HUES48 (cell line): ENCODE measurements around the gene ZDHHC22.

Experiments used
- H3K27ac ChIP-seq: one replicate; pipeline ENCODE4 v1.7.0; 2013; ENCODE audit warnings: low read depth, low read length, inconsistent platforms
- H3K27me3 ChIP-seq: 2 replicates; pipeline ENCODE4 v1.6.1; 2013; ENCODE audit warnings: mild to moderate bottlenecking, low read length; ENCODE audit not compliant: control insufficient read depth, insufficient read depth
- H3K36me3 ChIP-seq: 2 replicates; pipeline ENCODE4 v1.6.1; 2013; ENCODE audit warnings: low read length; ENCODE audit not compliant: control insufficient read depth, insufficient read depth
- H3K4me1 ChIP-seq: 2 replicates; pipeline ENCODE4 v1.6.1; 2013; ENCODE audit warnings: mild to moderate bottlenecking, low read length; ENCODE audit not compliant: control insufficient read depth, insufficient read depth
- H3K4me3 ChIP-seq: 2 replicates; pipeline ENCODE4 v1.5.1; 2013; ENCODE audit warnings: mild to moderate bottlenecking, low read depth, low read length
- H3K9ac ChIP-seq: 2 replicates; pipeline ENCODE4 v1.6.1; 2013; ENCODE audit warnings: mild to moderate bottlenecking, low read depth, low read length, moderate library complexity
- H3K9me3 ChIP-seq: 2 replicates; pipeline ENCODE4 v1.6.1; 2013; ENCODE audit warnings: low read length; ENCODE audit not compliant: control insufficient read depth, insufficient read depth

ZDHHC22 gene

DNA sequence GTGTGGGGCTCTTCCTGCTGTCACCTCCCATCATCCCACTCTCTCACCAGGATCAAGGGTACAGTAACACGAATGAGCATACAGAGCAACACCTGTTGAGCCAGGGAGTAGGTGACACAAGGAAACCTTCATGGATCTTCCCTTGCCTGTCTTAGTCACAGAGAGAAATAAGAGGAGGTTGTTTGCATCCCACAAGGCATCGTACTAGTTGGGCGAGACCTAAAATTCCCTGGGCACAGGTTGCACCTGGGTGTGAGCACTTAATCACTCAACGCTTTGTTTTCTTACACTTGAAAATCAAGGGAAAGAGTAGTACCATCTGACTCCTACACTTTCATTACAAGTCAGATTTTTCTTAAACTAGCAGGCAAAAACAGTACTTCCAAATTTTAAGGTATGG lies 27.0 kb downstream of the ZDHHC22 start:
- no peak overlapping the region for H3K9ac ChIP-seq
- peaks cover 68% of the 10 kb centered on the region for H3K36me3 ChIP-seq
- no peak overlapping the region for H3K27ac ChIP-seq
- no peaks in the 10 kb centered on the region for H3K9me3 ChIP-seq
- H3K4me1 ChIP-seq = peaks cover 28% of the 10 kb centered on the region
- no peak overlapping the region for H3K4me3 ChIP-seq
- H3K27me3 ChIP-seq = no peaks in the 10 kb centered on the region

DNA sequence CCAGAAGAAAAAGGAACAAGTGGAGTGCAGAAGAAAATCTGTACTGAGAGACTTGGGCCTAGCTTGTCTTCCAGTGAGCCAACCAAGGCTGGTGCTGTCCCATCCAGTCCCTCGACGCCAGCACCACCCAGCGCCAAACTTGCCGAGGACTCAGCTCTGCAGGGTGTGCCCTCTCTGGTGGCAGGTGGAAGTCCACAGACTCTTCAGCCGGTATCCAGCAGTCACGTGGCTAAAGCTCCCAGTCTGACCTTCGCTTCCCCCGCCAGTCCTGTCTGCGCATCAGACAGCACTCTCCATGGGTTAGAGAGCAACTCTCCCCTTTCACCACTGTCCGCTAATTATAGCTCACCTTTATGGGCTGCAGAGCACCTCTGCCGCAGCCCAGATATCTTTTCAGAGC lies 27.9 kb downstream of the ZDHHC22 start:
- peaks cover 37% of the 10 kb centered on the region for H3K4me1 ChIP-seq
- H3K27me3 ChIP-seq = no peaks in the 10 kb centered on the region
- no peak overlapping the region for H3K27ac ChIP-seq
- H3K36me3 ChIP-seq = peaks cover 77% of the 10 kb centered on the region
- H3K9ac ChIP-seq = no peak overlapping the region; the same call in 1 of the 2 replicates
- no peak overlapping the region for H3K4me3 ChIP-seq
- no peaks in the 10 kb centered on the region for H3K9me3 ChIP-seq

DNA sequence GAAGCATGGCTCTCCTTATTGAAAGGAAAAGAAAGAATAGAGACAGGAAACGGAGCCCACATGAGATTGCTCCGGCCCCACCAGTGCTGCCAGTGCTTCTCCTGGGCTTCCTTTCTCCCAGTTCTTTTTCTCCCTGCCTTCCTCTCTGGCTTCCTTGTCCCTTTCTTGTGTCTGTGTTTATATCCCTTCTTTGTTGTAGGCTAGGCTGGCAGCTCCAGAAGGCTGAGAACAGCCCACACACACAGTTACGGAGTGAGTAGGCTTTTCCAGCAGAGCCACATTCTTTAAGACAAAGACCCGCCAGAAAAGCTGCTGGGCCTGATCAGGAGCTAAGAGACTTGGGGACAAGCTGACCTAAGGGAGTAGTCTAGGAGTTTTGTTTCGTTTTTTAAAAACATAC lies 30.6 kb downstream of the ZDHHC22 start:
- peak overlapping the region; percentile 64 for H3K9ac ChIP-seq
- peak overlapping the region; percentile 99 for H3K27ac ChIP-seq
- peaks cover 41% of the 10 kb centered on the region for H3K4me1 ChIP-seq
- H3K9me3 ChIP-seq = no peaks in the 10 kb centered on the region
- H3K36me3 ChIP-seq = peaks cover 82% of the 10 kb centered on the region
- peak overlapping the region; percentile 28 for H3K4me3 ChIP-seq
- no peaks in the 10 kb centered on the region for H3K27me3 ChIP-seq

DNA sequence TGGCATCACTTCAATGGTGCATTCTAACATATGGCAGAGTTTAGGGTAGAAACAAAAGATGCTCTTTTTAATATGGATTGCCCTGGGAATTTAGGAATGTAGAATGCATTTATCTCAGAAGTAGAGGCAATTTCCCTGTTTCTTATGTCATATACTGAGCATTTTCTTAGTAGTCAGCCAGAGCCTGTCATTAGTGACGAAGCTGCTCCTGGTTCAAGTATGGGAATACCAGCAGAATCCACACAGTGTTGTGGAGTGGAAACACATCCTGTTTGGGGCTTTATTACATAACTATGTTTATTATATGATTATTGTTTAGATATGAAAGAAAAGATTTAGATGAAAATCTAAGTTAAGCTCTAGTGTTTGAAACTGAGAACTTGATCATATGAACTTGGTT lies 31.3 kb downstream of the ZDHHC22 start:
- H3K27ac ChIP-seq = peak overlapping the region; percentile 99
- H3K4me1 ChIP-seq = peaks cover 49% of the 10 kb centered on the region
- H3K4me3 ChIP-seq = no peak overlapping the region
- peaks cover 82% of the 10 kb centered on the region for H3K36me3 ChIP-seq
- no peaks in the 10 kb centered on the region for H3K27me3 ChIP-seq
- peak overlapping the region; percentile 64; the same call in 1 of the 2 replicates for H3K9ac ChIP-seq
- H3K9me3 ChIP-seq = no peaks in the 10 kb centered on the region

DNA sequence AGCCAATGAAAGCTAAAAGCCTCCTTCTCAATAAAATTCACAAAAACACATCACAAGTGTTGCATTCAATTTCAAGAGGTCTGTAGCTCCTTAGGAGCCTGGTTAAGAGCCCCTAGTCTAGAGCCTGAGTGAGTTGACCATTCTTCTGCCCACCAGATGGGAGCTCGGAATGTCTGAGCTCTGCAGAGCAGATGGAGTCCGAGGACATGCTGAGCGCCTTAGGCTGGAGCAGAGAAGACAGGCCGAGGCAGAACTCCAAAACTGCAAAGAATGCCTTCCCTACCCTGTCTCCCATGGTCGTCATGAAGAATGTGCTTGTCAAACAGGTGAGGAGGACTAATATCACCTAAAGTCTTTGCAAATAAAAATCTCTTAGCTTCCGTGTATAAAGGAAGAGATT lies 31.9 kb downstream of the ZDHHC22 start:
- Histone ChIP-seq H3K4me1 (peaks cover 55% of the 10 kb centered on the region), H3K27me3 (no peaks in the 10 kb centered on the region), H3K9me3 (no peaks in the 10 kb centered on the region), H3K27ac (peak overlapping the region; percentile 99), H3K4me3 (no peak overlapping the region), H3K9ac (no peak overlapping the region), H3K36me3 (peaks cover 76% of the 10 kb centered on the region)

DNA sequence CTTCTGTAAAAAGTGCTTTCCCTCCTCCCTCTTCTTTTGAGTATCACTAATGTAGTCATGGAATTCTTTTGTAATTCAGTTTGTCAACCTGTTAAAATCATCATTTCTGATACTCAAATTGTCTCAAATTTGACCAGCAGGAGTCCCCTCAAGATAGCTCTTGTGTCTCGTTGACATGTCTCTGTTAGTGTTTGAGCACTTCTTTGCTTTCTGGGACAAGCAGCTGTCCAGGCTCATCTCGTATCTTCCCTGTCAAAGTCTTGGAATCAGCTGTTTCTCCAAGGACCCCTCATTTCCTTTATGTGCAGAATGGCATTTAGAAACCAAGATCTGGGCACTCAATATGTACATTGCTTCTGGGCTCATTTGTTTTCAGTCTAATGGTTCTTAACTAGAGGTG lies 32.8 kb downstream of the ZDHHC22 start:
- H3K36me3 ChIP-seq = peaks cover 70% of the 10 kb centered on the region
- H3K27ac ChIP-seq = no peak overlapping the region
- peaks cover 61% of the 10 kb centered on the region for H3K4me1 ChIP-seq

DNA sequence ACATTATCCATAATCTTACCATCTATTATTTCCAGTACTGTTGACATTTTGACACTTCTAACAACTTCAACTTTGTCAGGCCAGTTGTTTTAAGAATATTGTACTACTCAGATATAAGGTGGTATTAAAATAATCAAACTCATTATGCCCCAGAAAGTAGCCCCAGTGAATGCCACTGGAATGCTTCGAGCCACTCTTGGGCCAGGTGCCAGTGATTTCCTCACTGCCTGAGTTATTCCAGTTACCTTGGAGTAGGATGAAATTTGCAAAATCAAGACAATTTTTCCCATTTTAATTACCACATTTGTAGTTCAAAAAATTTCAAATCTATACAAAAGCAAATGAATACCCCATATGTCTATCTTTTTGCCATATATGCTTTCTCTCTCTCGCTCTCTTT lies 34.4 kb downstream of the ZDHHC22 start:
- Histone ChIP-seq H3K36me3 (peaks cover 57% of the 10 kb centered on the region), H3K27me3 (no peaks in the 10 kb centered on the region), H3K4me3 (no peak overlapping the region), H3K27ac (no peak overlapping the region), H3K4me1 (peaks cover 58% of the 10 kb centered on the region), H3K9ac (no peak overlapping the region), H3K9me3 (no peaks in the 10 kb centered on the region)

More for the DNA sequence above, 32.8 kb downstream of the ZDHHC22 start:
- Histone ChIP-seq H3K27me3 (no peaks in the 10 kb centered on the region), H3K9me3 (no peaks in the 10 kb centered on the region), H3K4me3 (no peak overlapping the region), H3K9ac (no peak overlapping the region)

DNA sequence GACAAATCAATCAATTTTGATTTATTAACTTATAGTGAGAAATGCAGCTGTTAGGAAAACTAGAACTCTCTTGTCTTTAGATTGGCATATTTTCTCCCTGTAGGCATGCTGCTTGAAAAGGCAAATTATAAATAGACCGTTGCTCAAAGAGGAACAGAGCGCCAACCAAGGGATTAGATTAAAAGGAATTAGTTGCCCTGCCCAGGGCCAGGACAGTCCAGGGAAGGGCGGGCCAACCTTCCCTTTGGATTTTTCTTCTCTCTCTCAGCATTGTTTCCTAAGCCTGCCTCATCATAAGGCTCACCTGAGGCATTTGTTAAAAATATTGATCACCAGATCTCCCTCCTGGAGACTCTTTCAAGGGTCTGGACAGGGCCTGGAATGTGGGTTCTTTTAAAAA lies 34.9 kb downstream of the ZDHHC22 start:
- Histone ChIP-seq H3K27ac (peak overlapping the region; percentile 83), H3K36me3 (peaks cover 51% of the 10 kb centered on the region), H3K4me1 (peaks cover 52% of the 10 kb centered on the region), H3K4me3 (no peak overlapping the region), H3K27me3 (no peaks in the 10 kb centered on the region), H3K9me3 (no peaks in the 10 kb centered on the region), H3K9ac (no peak overlapping the region)

DNA sequence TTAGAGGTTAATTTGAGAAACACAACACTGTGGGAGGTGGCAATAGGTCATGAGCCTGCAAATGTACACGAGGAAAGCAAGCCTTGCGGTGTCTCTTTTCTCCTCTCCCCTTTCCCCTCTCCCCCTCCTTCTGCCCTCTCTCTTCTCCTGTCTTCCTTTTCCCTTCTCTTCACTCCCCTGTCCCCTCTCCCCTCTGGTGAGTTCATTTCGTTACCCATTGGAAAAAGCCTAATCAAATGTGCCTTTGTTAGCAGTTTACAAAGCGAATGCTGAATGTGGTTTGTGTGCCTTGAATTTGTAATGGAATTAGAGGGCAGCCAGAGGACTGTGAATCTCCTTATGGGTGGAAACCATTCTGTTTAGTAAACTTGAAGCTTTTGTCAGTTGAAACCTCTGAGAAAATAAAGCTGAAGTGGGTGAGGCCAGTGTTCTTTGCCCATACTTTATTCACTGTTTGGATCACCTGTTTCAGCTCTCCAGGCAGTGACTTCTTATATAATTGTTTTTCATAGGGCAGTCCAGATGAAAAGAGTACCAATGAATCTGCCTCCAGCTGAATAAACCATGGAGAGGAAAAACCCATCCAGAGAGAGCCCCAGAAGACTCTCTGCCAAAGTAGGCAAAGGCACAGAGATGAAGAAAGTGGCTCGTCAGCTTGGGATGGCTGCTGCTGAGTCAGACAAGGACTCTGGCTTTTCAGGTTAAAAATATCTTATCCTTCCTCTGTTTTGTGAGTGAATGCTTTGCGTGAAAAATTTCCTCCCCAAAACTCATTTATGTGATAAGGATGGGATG lies 36.2 kb downstream of the ZDHHC22 start:
- H3K9me3 ChIP-seq = no peaks in the 10 kb centered on the region
- H3K4me3 ChIP-seq = peak overlapping the region; percentile 20
- peaks cover 47% of the 10 kb centered on the region for H3K36me3 ChIP-seq
- H3K9ac ChIP-seq = no peak overlapping the region; the same call in 1 of the 2 replicates
- H3K4me1 ChIP-seq = peaks cover 44% of the 10 kb centered on the region
- no peaks in the 10 kb centered on the region for H3K27me3 ChIP-seq
- peak overlapping the region; percentile 83 for H3K27ac ChIP-seq

DNA sequence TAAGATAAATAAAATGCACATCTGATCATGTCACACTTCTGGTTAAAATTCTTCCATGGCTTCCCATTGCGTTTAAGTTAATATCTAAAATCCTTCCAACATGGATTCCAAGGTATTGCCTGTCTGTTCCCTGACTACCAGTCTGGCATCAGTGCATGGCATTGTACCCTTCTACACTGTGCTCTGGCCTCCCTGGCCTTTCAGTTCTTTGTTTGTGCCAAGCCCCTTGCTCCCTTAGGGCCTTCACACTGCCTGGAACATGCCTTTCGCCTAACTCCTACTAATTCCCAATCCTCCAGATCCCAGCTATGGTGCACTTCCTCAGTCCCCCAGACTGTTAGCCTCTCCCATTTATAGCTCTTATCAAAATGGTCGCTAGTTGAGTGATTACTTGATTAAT lies 37.2 kb downstream of the ZDHHC22 start:
- Histone ChIP-seq H3K27ac (peak overlapping the region; percentile 83), H3K9me3 (no peaks in the 10 kb centered on the region), H3K27me3 (no peaks in the 10 kb centered on the region), H3K4me3 (peak overlapping the region; percentile 20; the same call in 1 of the 2 replicates), H3K4me1 (peaks cover 41% of the 10 kb centered on the region), H3K9ac (0 out of 2 replicates have a peak overlapping the region, but pooled peaks have one; percentile 16), H3K36me3 (peaks cover 38% of the 10 kb centered on the region)

DNA sequence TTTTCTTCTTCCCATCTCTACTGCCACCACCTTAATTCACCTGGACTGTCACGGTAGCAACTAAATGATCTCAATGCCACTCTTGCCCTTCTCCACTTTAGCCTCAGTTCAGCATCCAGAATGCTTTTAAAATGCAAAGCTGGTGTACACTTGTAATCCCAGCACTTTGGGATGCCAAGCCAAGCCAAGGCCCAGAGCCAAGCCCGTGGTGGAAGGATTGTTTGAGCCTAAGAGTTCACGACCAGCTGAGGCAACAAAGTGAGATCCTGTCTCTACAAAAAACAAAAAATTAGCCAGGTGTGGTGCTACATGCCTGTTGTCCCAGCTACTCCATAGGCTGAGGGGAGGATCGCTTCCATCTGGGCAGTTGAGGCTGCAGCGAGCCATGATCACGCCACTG lies 37.6 kb downstream of the ZDHHC22 start:
- H3K27me3 ChIP-seq = no peaks in the 10 kb centered on the region
- peaks cover 41% of the 10 kb centered on the region for H3K4me1 ChIP-seq
- no peak overlapping the region for H3K27ac ChIP-seq
- H3K4me3 ChIP-seq = no peak overlapping the region
- no peaks in the 10 kb centered on the region for H3K9me3 ChIP-seq
- peaks cover 34% of the 10 kb centered on the region for H3K36me3 ChIP-seq
- 0 out of 2 replicates have a peak overlapping the region, but pooled peaks have one; percentile 16 for H3K9ac ChIP-seq
